ENCODE data around the gene KCNG2. TPM values are rescaled to one million over a fixed set of nuclear protein-coding genes. Genes with fewer than 3 reads are reported as not detected.

Gene KCNG2
- total and polyA plus RNA-seq, 2 donors (not counting 1 experiment from before 2014, with no cell fraction given), result not detected

GRCh38 chr18:79905993-79906392 is 108.3 kb downstream of the KCNG2 start:
- Histone ChIP-seq H3K4me2 (replicated peaks; ENCODE audit: low read depth, low read length, poor library complexity, severe bottlenecking) (no peak overlapping the region), H3K79me2 (ENCODE audit: control insufficient read depth, insufficient read depth, low read length) (peaks cover 7% of the 10 kb centered on the region), H3K36me3 (replicated peaks in 1 of 2; ENCODE audit: control extremely low read depth in 1 of 2, control insufficient read depth in 1 of 2, extremely low read depth in 1 of 2, insufficient read depth in 2 of 2, low read length in 1 of 2) (peaks cover 0 to 25% of the 10 kb centered on the region in 2 experiments), H3K9ac (ENCODE audit: low read length) (no peak overlapping the region), H3K27me3 (replicated peaks in 1 of 4; ENCODE audit: control extremely low read depth in 1 of 4, control insufficient read depth in 3 of 4, insufficient read depth in 4 of 4, low read length in 3 of 4) (no peaks in the 10 kb centered on the region), H3K9me3 (ENCODE audit: control extremely low read depth in 1 of 3, control insufficient read depth in 2 of 3, insufficient read depth in 1 of 3, low read length in 2 of 3) (peaks cover 0 to 37% (median 0%) of the 10 kb centered on the region in 3 donors), H3K4me3 (ENCODE audit: control extremely low read depth in 1 of 5, extremely low read depth in 1 of 5, insufficient read depth in 1 of 5, low read depth in 2 of 5, low read length in 4 of 5) (no peak overlapping the region), H4K20me1 (ENCODE audit: control insufficient read depth, insufficient read depth, low read length, poor library complexity, severe bottlenecking) (peaks cover 5% of the 10 kb centered on the region), H2AFZ (ENCODE audit: insufficient read depth, low read depth, low read length, poor library complexity, severe bottlenecking) (no peak overlapping the region), H3K4me1 (ENCODE audit: control insufficient read depth in 2 of 2, insufficient read depth in 2 of 2, low read length in 2 of 2) (no peaks in the 10 kb centered on the region), H3K27ac (ENCODE audit: low read length in 2 of 2) (no peak overlapping the region)
- H3K27me3 Mint-ChIP-seq, result no peaks in the 10 kb centered on the region
- no peak overlapping the region for H3K4me3 Mint-ChIP-seq
- no peaks in the 10 kb centered on the region for H3K9me3 Mint-ChIP-seq (ENCODE audit: insufficient read depth)
- H3K4me1 Mint-ChIP-seq, result peaks cover 4% of the 10 kb centered on the region
- no peak for DNase-seq
- ATAC-seq (ENCODE audit: low read depth), result no peak
- ChIA-PET CTCF (no interaction called here), POLR2A (no interaction called here)
- TF ChIP-seq CTCF (IDR thresholded peaks at IDR 0.05), result no peak
- TF ChIP-seq EZH2 (IDR thresholded peaks at IDR 0.05; ENCODE audit: borderline replicate concordance, insufficient read depth, low read depth, low read length, poor library complexity, severe bottlenecking), result no peak
- WGBS (ENCODE audit: insufficient coverage), result no CpG with 5 or more reads among the region's 1 CpG
- H3K27ac Mint-ChIP-seq, result no peak overlapping the region
- intact Hi-C loops (cut with micrococcal nuclease), result no loop called here

- Mint-ChIP-seq H3K27me3 (no peaks in the 10 kb centered on the region), H3K9me3 (ENCODE audit: insufficient read depth) (no peaks in the 10 kb centered on the region), H3K4me3 (no peak overlapping the region), H3K27ac (no peak overlapping the region), H3K4me1 (peaks cover 4% of the 10 kb centered on the region)
- H3K79me2 ChIP-seq (ENCODE audit: control insufficient read depth, insufficient read depth, low read length), result peaks cover 14% of the 10 kb centered on the region
- H3K9ac ChIP-seq (ENCODE audit: low read length), result no peak overlapping the region
- DNase-seq, result no peak
- TF ChIP-seq EZH2 (IDR thresholded peaks at IDR 0.05; ENCODE audit: borderline replicate concordance, insufficient read depth, low read depth, low read length, poor library complexity, severe bottlenecking) (no peak), CTCF (IDR thresholded peaks at IDR 0.05) (no peak)
- H3K4me3 ChIP-seq (ENCODE audit: control extremely low read depth in 1 of 5, extremely low read depth in 1 of 5, insufficient read depth in 1 of 5, low read depth in 2 of 5, low read length in 4 of 5), result no peak overlapping the region
- ATAC-seq (ENCODE audit: low read depth), result no peak
- peaks cover 12% of the 10 kb centered on the region for H4K20me1 ChIP-seq (ENCODE audit: control insufficient read depth, insufficient read depth, low read length, poor library complexity, severe bottlenecking)
- no peak overlapping the region for H2AFZ ChIP-seq (ENCODE audit: insufficient read depth, low read depth, low read length, poor library complexity, severe bottlenecking)
- no peaks in the 10 kb centered on the region for H3K4me1 ChIP-seq (ENCODE audit: control insufficient read depth in 2 of 2, insufficient read depth in 2 of 2, low read length in 2 of 2)
- intact Hi-C loops (cut with micrococcal nuclease), result no loop called here
- H3K9me3 ChIP-seq (ENCODE audit: control extremely low read depth in 1 of 3, control insufficient read depth in 2 of 3, insufficient read depth in 1 of 3, low read length in 2 of 3), result peaks cover 0 to 30% (median 0%) of the 10 kb centered on the region in 3 donors
- ChIA-PET POLR2A (no interaction called here), CTCF (no interaction called here)
- no peak overlapping the region for H3K4me2 ChIP-seq (replicated peaks; ENCODE audit: low read depth, low read length, poor library complexity, severe bottlenecking)
- WGBS (ENCODE audit: insufficient coverage), result 100% methylated on average over 1 of the region's 2 CpGs
- H3K27ac ChIP-seq (ENCODE audit: low read length in 2 of 2), result no peak overlapping the region
- no peaks in the 10 kb centered on the region for H3K27me3 ChIP-seq (replicated peaks in 1 of 4; ENCODE audit: control extremely low read depth in 1 of 4, control insufficient read depth in 3 of 4, insufficient read depth in 4 of 4, low read length in 3 of 4)
- peaks cover 0 to 25% of the 10 kb centered on the region in 2 experiments for H3K36me3 ChIP-seq (replicated peaks in 1 of 2; ENCODE audit: control extremely low read depth in 1 of 2, control insufficient read depth in 1 of 2, extremely low read depth in 1 of 2, insufficient read depth in 2 of 2, low read length in 1 of 2)
Measured at GRCh38 chr18:79906706-79907105, 109.0 kb downstream of the KCNG2 start.
